Ramos (cell line): ENCODE results near the gene TARM1.
"Not testable (repeated sequence)": the region's sequence is repeated elsewhere in the genome, so short reads cannot be mapped to it uniquely, and the experiment has no call there.

ENCODE experiments used
- in situ Hi-C: fragments of 300-500 bp; cut with MboI; formaldehyde crosslinking; loops from one replicate; pipeline ENCODE4 v1.14.3; 2022; ENCODE audit warnings: low sequenced_read_pairs; ENCODE audit not compliant: unreplicated experiment

TARM1 gene

GRCh38 chr19:54100561-54100960 lies 19.4 kb upstream of the TARM1 start, which contains the start of gene OSCAR:
OSCAR (minus strand) TSS chr19:54100803; CDS start chr19:54100792, 11 bp downstream.
- in situ Hi-C loops = no loop called here

GRCh38 chr19:54099903-54100255 lies 18.7 kb upstream of the TARM1 start:
- in situ Hi-C loops = not testable (repeated sequence)

- in situ Hi-C loops = no loop called here
Observed at GRCh38 chr19:54099190-54099902, 18.2 kb upstream of the TARM1 start.

GRCh38 chr19:54096617-54097106 lies 15.5 kb upstream of the TARM1 start:
- in situ Hi-C loops = no loop called here

- in situ Hi-C loops = not testable (repeated sequence)
Observed at GRCh38 chr19:54095859-54096616, 14.9 kb upstream of the TARM1 start.

- in situ Hi-C loops = no loop called here
Observed at GRCh38 chr19:54095136-54095858, 14.1 kb upstream of the TARM1 start.

GRCh38 chr19:54094426-54095000 lies 13.3 kb upstream of the TARM1 start:
- in situ Hi-C loops = no loop called here

- in situ Hi-C loops = no loop called here
Observed at GRCh38 chr19:54084410-54084809, 3.2 kb upstream of the TARM1 start.

- in situ Hi-C loops = no loop called here
Observed at GRCh38 chr19:54077334-54077733, 3.8 kb downstream of the TARM1 start.

- in situ Hi-C loops = no loop called here
Observed at GRCh38 chr19:54074851-54075250, 6.3 kb downstream of the TARM1 start.

GRCh38 chr19:54073829-54074228 lies 7.3 kb downstream of the TARM1 start:
- in situ Hi-C loops = no loop called here

- in situ Hi-C loops = no loop called here
Observed at GRCh38 chr19:54069470-54069869, 11.7 kb downstream of the TARM1 start.

- in situ Hi-C loops = no loop called here
Observed at GRCh38 chr19:54063350-54064116, 17.6 kb downstream of the TARM1 start, which contains the start of gene VSTM1. VSTM1 (minus strand) TSS chr19:54063897; CDS start chr19:54063777, 120 bp downstream.

- in situ Hi-C loops = no loop called here
Observed at GRCh38 chr19:54062643-54063042, 18.5 kb downstream of the TARM1 start.

GRCh38 chr19:54047616-54048015 lies 33.5 kb downstream of the TARM1 start:
- in situ Hi-C loops = no loop called here

- in situ Hi-C loops = no loop called here
Observed at GRCh38 chr19:54045771-54046170, 35.4 kb downstream of the TARM1 start.

GRCh38 chr19:54042989-54043388 lies 38.2 kb downstream of the TARM1 start:
- in situ Hi-C loops = no loop called here

- in situ Hi-C loops = no loop called here
Observed at GRCh38 chr19:54041969-54042606, 39.1 kb downstream of the TARM1 start.

GRCh38 chr19:54040003-54040402 lies 41.2 kb downstream of the TARM1 start:
- in situ Hi-C loops = no loop called here
